ENCODE measurements around the gene DNAJC9. TPM values are rescaled to one million over a fixed set of nuclear protein-coding genes. Genes with fewer than 3 reads are reported as not detected.

DNAJC9 gene
- total RNA-seq, 1 experiment from 2014 or later, result 72.9 TPM

DNA sequence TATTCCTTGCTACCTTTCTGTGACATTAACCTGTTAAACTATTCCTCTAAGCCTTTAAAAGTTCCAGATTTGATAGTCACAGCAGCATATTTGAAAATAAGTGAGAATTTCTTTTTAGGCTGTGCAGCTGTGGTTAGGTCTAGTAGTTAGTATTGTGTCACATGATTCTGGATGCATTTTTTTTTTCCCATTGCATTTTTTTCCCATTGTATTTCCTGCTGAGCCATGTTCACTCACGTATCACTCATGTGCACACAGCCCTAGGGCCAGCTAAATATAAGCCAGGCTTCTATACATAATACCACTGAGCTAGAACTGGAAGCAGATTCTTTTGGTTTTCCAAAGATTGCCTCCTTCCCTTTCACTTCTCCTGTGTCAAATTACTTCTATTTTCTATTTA is 37.4 kb downstream of the DNAJC9 start:
- Histone ChIP-seq H3K4me1 (ENCODE audit: insufficient read depth, low read length, poor library complexity, severe bottlenecking) (no peaks in the 10 kb centered on the region), H3K9me3 (ENCODE audit: low read depth, low read length, poor library complexity, severe bottlenecking) (no peaks in the 10 kb centered on the region), H3K27me3 (replicated peaks; ENCODE audit: insufficient read depth, low read depth, low read length, poor library complexity) (no peaks in the 10 kb centered on the region), H3K36me3 (ENCODE audit: insufficient read depth, low read length, poor library complexity, severe bottlenecking) (no peaks in the 10 kb centered on the region), H3K27ac (ENCODE audit: low read depth, low read length, poor library complexity, severe bottlenecking) (no peak overlapping the region), H3K4me3 (ENCODE audit: low read depth, low read length, poor library complexity, severe bottlenecking) (no peak overlapping the region)
- intact Hi-C loops (cut with micrococcal nuclease; ENCODE audit: unreplicated experiment), result no loop called here
- no peak for DNase-seq (ENCODE audit: low spot score)
- TF ChIP-seq EZH2 (IDR thresholded peaks at IDR 0.05; ENCODE audit: borderline replicate concordance, low read depth, low read length, poor library complexity, severe bottlenecking), result no peak
- POLR2A ChIA-PET (ENCODE audit: low non-redundant PET), result no interaction called here
- BruUV-seq (replicated peaks), result no TSS peak
- CTCF ChIA-PET, result no interaction called here

DNA sequence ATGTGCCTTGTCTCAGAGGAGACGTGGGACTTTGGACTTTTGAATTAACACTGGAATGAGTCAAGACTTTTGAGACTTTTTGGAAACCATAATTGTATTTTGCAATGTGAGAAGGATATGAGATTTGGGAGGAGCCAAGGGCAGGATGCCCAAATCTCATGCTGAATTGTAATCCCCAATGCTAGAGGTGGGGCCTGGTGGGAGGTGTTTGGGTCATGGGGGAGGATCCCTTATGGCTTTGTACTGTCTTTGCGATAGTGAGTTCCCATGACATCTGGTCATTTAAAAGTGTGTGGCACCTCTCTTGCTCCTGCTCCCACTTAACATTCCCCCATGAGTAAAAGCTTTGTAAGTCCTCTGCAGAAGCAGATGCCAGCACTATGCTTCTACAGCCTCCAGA is 39.2 kb downstream of the DNAJC9 start:
- Histone ChIP-seq H3K36me3 (ENCODE audit: insufficient read depth, low read length, poor library complexity, severe bottlenecking) (no peaks in the 10 kb centered on the region), H3K27ac (ENCODE audit: low read depth, low read length, poor library complexity, severe bottlenecking) (no peak overlapping the region), H3K27me3 (replicated peaks; ENCODE audit: insufficient read depth, low read depth, low read length, poor library complexity) (no peaks in the 10 kb centered on the region), H3K4me3 (ENCODE audit: low read depth, low read length, poor library complexity, severe bottlenecking) (no peak overlapping the region), H3K4me1 (ENCODE audit: insufficient read depth, low read length, poor library complexity, severe bottlenecking) (no peaks in the 10 kb centered on the region), H3K9me3 (ENCODE audit: low read depth, low read length, poor library complexity, severe bottlenecking) (no peaks in the 10 kb centered on the region)
- no peak for DNase-seq (ENCODE audit: low spot score)
- POLR2A ChIA-PET (ENCODE audit: low non-redundant PET), result no interaction called here
- intact Hi-C loops (cut with micrococcal nuclease; ENCODE audit: unreplicated experiment), result no loop called here
- CTCF ChIA-PET, result interaction anchor here (0.5 kb wide), 1 partner anchor 845 kb away, joined by 4 read pairs; no protein-coding TSS in a partner anchor
- TF ChIP-seq, protein P1, sequence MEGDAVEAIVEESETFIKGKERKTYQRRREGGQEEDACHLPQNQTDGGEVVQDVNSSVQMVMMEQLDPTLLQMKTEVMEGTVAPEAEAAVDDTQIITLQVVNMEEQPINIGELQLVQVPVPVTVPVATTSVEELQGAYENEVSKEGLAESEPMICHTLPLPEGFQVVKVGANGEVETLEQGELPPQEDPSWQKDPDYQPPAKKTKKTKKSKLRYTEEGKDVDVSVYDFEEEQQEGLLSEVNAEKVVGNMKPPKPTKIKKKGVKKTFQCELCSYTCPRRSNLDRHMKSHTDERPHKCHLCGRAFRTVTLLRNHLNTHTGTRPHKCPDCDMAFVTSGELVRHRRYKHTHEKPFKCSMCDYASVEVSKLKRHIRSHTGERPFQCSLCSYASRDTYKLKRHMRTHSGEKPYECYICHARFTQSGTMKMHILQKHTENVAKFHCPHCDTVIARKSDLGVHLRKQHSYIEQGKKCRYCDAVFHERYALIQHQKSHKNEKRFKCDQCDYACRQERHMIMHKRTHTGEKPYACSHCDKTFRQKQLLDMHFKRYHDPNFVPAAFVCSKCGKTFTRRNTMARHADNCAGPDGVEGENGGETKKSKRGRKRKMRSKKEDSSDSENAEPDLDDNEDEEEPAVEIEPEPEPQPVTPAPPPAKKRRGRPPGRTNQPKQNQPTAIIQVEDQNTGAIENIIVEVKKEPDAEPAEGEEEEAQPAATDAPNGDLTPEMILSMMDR (conservative IDR thresholded peaks at IDR 0.05; ENCODE audit: low read depth, low read length), result no peak
- no peak for TF ChIP-seq EZH2 (IDR thresholded peaks at IDR 0.05; ENCODE audit: borderline replicate concordance, low read depth, low read length, poor library complexity, severe bottlenecking)
- no TSS peak for BruUV-seq (replicated peaks)

DNA sequence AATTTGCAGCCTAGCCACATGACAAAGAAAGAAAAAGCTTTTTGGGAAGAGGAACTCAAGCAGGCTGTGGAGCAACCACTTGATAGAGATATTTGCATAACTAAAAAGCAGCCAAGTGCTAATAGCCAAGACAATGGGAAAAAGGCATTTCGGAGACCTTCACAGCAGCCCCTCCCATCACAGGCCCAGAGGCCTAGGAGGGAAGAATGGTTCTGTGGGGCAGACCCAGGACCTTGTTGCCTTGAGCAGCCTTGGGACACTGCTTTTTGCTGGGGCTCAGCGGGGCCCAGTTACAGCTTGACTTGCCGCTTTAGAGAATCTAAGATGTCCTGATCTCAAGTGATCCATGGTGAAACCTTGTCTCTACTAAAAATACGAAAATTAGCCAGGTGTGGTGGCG is 40.7 kb downstream of the DNAJC9 start:
- no TSS peak for BruUV-seq (replicated peaks)
- DNase-seq (ENCODE audit: low spot score), result no peak
- no peaks in the 10 kb centered on the region for H3K4me1 ChIP-seq (ENCODE audit: insufficient read depth, low read length, poor library complexity, severe bottlenecking)
- no peak overlapping the region for H3K27ac ChIP-seq (ENCODE audit: low read depth, low read length, poor library complexity, severe bottlenecking)
- no peak overlapping the region for H3K4me3 ChIP-seq (ENCODE audit: low read depth, low read length, poor library complexity, severe bottlenecking)
- TF ChIP-seq, protein P1 (conservative IDR thresholded peaks at IDR 0.05; ENCODE audit: low read depth, low read length), result no peak
- TF ChIP-seq EZH2 (IDR thresholded peaks at IDR 0.05; ENCODE audit: borderline replicate concordance, low read depth, low read length, poor library complexity, severe bottlenecking), result no peak
- H3K36me3 ChIP-seq (ENCODE audit: insufficient read depth, low read length, poor library complexity, severe bottlenecking), result no peaks in the 10 kb centered on the region
- CTCF ChIA-PET, result no interaction called here
- no peaks in the 10 kb centered on the region for H3K27me3 ChIP-seq (replicated peaks; ENCODE audit: insufficient read depth, low read depth, low read length, poor library complexity)
- intact Hi-C loops (cut with micrococcal nuclease; ENCODE audit: unreplicated experiment), result no loop called here
- H3K9me3 ChIP-seq (ENCODE audit: low read depth, low read length, poor library complexity, severe bottlenecking), result no peaks in the 10 kb centered on the region
- POLR2A ChIA-PET (ENCODE audit: low non-redundant PET), result no interaction called here

DNA sequence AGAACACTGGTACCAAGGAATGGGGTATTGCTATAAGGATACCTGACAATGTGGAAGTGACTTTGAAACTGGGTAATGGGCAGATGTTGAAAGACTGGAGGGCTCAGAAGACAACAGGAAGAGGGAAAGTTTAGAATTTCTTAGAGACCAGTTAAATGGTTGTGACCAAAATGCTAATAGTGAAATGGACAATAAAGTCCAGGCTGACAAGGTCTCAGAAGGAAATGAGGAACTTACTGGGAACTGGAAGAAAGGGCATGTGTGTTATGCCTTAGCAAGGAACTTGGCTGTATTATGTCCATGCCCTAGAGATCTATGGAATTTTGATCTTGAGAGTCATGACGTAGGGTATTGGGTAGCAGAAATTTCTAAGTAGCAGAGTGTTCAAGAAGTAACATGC is 41.2 kb downstream of the DNAJC9 start:
- TF ChIP-seq EZH2 (IDR thresholded peaks at IDR 0.05; ENCODE audit: borderline replicate concordance, low read depth, low read length, poor library complexity, severe bottlenecking), result no peak
- TF ChIP-seq, protein P1 (conservative IDR thresholded peaks at IDR 0.05; ENCODE audit: low read depth, low read length), result no peak
- Histone ChIP-seq H3K4me1 (ENCODE audit: insufficient read depth, low read length, poor library complexity, severe bottlenecking) (no peaks in the 10 kb centered on the region), H3K36me3 (ENCODE audit: insufficient read depth, low read length, poor library complexity, severe bottlenecking) (no peaks in the 10 kb centered on the region), H3K4me3 (ENCODE audit: low read depth, low read length, poor library complexity, severe bottlenecking) (no peak overlapping the region), H3K27me3 (replicated peaks; ENCODE audit: insufficient read depth, low read depth, low read length, poor library complexity) (no peaks in the 10 kb centered on the region), H3K27ac (ENCODE audit: low read depth, low read length, poor library complexity, severe bottlenecking) (no peak overlapping the region), H3K9me3 (ENCODE audit: low read depth, low read length, poor library complexity, severe bottlenecking) (no peaks in the 10 kb centered on the region)
- ChIA-PET CTCF (no interaction called here), POLR2A (ENCODE audit: low non-redundant PET) (no interaction called here)
- DNase-seq (ENCODE audit: low spot score), result no peak
- intact Hi-C loops (cut with micrococcal nuclease; ENCODE audit: unreplicated experiment), result no loop called here
- no TSS peak for BruUV-seq (replicated peaks)

Measured in A673 (cell line).